ENCODE measurements around the gene FBRS.
"Not testable (repeated sequence)": the region's sequence is repeated elsewhere in the genome, so short reads cannot be mapped to it uniquely, and the experiment has no call there.

FBRS gene

DNA sequence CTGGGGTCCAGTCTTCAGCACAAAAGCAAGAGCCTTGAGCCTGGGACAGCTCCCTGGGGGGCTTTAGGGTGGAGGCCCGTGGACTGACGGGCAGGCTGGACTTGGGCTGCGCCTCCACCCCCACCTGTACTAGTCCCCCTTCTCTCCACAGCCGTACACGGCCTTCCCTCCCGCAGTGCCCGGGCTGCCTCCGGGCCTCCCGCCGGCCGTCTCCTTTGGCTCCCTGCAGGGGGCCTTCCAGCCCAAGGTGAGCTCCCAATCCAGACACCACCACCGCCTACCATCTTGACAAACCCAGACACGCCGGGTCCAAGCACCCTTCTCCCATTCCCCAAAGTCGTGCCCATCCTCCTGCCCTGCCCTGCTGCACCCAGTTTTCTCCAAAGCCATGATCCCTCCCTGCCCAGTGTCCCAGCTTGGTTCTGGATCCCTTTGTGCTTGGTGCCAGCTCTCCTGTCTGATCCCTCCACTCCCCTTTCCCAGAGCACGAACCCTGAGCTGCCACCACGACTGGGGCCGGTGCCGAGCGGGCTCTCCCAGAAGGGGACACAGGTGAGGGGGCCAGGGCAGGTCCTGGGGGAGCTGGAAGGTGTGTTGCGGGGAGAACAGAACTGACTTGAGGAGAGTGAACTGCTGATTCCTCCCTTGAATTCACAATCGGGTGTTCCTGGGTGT lies 7.1 kb downstream of the FBRS start:
- no peak for DNase-seq (ENCODE audit: low spot score)

GRCh38 chr16:30665830-30666190 lies 7.6 kb downstream of the FBRS start:
- no peak for DNase-seq (ENCODE audit: low spot score)

DNA sequence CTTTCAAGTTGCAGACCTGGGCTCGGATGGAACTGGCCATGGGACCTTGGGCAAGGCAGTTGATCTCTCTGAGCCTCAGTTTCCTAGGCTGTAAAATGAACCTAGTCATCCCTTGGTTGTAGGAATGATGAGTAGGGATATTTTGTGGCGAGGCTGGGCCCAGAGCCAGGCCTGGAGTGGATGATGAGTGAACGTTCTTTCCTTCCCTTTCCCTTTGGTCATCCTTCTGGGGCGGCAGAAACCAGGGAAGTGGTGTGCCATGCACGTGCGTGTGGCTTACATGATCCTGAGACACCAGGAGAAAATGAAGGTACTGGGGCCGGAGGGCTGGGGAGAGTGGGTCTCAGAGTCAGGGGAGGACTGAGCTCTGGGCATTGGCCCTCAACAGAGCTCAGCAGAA lies 8.4 kb downstream of the FBRS start:
- no peak for DNase-seq (ENCODE audit: low spot score)

DNA sequence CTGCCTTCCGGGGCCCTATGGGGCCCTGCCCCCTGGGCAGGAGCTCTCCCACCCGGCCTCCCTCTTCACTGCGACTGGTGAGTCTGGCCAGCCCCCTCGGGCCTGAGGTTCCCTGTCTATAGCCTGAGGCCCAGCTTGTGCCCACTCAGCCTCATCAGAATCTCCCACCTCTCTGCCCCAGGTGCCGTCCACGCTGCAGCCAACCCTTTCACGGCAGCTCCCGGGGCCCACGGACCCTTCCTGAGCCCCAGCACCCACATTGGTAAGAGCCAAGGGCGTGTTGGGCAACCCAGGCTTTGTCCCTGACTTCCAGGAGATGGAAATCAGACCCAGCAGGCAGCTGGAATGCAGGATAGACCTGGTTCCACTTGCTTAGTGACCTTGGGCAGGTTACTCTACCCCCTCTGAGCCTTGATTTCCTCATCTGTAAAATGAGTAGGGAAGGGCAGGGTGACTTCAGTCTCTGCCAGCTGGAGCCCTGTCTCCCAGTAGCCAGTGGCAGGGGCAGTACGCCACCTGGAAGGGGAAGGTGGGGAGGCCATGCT lies 9.2 kb downstream of the FBRS start:
- DNase-seq (ENCODE audit: low spot score), result no peak

GRCh38 chr16:30668393-30668792 lies 10.2 kb downstream of the FBRS start:
- no peak for DNase-seq (ENCODE audit: low spot score)

GRCh38 chr16:30669026-30669902 lies 11.0 kb downstream of the FBRS start:
- DNase-seq (ENCODE audit: low spot score), result no peak

- no peak for DNase-seq (ENCODE audit: low spot score)
These were observed 11.9 kb downstream of the FBRS start for GRCh38 chr16:30669903-30670824.

- DNase-seq (ENCODE audit: low spot score), result no peak
These were observed 16.9 kb downstream of the FBRS start for GRCh38 chr16:30675143-30675542.

DNA sequence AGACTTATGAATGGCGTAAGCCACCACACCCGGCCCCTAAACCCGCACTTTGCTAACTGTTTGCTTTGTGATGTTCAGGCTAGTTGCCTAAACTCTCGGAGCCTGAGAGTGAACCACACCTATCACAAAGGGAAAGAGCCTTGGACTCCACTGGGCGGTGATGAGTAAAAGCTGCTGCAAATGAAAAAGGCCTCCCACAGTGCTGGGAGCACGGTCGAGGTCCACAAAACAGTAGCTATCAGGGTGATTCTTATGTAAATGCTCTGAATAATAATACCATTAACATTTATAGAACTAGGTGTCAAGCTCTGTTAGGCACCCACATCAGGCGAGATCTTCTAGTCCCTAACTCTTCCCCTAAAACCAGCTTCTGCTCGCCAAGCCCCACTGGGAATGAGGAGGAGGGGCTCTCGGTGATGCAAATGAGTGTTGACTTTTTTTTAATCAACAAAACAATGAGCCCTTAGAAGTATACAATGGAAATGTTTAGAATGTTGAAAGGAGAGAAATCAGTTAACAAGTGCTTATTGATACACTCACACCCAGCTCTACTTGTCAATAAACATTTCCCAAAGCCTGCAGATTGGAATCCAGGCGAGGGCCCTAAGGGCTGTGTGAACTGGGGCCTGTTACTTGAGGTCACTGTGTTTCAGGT lies 19.8 kb downstream of the FBRS start:
- peak; percentile 34 for DNase-seq (ENCODE audit: low spot score)

GRCh38 chr16:30678586-30678970 lies 20.3 kb downstream of the FBRS start:
- peak; percentile 55 for DNase-seq (ENCODE audit: low spot score)

DNA sequence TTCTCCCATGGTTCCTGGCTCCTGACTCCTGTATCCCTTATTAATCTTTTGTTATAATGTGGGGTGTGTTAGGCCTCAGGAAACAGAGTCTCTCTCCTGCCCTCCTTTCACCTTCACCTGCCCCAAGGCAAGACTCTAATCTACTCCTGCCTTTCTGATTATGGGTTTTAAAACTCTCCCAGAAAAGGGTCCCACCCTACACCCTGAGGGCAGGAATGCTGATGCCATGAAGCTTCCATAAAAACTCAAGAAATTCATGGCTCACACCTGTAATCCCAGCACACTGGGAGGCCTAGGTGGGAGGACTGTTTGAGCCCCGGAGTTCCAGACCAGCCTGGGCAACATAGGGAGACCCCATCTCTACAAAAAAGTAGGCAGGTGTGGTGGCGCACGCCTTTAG lies 22.1 kb downstream of the FBRS start:
- DNase-seq (ENCODE audit: low spot score), result no peak

GRCh38 chr16:30688701-30689100 lies 30.5 kb downstream of the FBRS start:
- DNase-seq (ENCODE audit: low spot score), result no peak

GRCh38 chr16:30691907-30692306 lies 33.7 kb downstream of the FBRS start:
- no peak for DNase-seq (ENCODE audit: low spot score)

DNA sequence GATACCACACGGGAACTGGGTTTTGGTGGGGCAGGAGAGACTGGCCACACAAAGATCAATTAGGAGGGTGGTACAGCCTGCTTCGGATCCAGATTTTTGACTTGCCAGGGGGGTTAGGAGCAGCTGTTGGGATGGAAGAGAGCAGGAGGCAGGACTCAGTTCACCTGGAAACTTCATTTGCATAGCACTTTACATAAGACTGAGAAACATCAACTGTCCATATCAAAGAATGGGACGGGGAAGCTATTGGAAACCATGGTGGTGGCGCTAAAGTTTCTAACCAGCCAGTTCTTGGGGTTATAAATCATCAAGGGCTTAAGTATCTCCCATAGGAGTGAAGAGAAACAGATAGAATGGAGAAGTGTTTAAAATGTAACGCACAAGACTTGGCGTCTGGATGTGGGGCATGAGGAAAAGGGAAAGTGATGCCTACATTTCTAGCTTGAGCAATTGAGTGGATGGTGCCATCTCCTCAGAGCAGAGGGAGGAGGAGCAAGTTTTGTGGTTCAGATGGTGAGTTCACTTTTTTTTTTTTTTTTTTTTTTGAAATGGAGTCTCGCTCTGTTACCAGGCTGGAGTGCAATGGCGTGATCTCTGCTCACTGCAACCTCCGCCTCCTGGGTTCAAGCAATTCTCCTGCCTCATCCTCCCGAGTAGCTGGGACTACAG lies 34.3 kb downstream of the FBRS start:
- no peak for DNase-seq (ENCODE audit: low spot score)

DNA sequence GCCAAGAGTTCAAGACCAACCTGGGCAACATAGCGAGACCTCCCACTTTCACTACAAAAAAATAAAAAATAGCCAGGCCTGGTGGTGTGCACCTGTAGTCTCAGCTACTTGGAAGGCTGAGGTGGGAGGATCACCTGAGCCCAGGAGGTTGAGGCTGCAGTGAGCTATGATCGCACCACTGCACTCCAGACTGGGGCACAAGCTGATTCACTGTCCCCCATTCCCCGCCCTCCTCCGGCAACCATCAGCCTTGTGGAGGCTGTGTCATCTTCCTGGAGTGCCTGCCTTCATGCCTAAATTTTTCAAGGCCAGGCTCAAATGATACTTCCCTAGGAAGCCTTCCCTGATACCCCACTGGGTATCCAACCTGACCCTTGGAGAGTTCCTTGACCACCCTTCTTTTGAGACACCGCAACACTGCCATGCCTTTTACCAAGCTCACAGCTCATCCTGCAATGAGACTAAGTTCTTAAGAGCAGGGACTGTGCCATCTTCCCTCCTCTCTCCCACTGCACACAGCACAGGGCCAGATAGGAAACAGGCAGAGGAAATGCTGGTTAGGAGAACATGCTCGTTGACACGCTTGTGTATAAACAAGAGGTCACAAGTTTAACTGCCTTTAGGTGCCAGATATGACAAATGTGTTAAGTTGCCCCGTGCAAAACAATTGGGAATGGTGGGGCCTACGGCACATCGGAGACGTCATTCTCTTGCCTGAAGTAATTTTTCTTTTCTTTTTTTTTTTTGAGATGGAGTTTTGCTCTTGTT lies 36.9 kb downstream of the FBRS start:
- no peak for DNase-seq (ENCODE audit: low spot score)

GRCh38 chr16:30696646-30697045 lies 38.4 kb downstream of the FBRS start:
- DNase-seq (ENCODE audit: low spot score), result not testable (repeated sequence)

DNA sequence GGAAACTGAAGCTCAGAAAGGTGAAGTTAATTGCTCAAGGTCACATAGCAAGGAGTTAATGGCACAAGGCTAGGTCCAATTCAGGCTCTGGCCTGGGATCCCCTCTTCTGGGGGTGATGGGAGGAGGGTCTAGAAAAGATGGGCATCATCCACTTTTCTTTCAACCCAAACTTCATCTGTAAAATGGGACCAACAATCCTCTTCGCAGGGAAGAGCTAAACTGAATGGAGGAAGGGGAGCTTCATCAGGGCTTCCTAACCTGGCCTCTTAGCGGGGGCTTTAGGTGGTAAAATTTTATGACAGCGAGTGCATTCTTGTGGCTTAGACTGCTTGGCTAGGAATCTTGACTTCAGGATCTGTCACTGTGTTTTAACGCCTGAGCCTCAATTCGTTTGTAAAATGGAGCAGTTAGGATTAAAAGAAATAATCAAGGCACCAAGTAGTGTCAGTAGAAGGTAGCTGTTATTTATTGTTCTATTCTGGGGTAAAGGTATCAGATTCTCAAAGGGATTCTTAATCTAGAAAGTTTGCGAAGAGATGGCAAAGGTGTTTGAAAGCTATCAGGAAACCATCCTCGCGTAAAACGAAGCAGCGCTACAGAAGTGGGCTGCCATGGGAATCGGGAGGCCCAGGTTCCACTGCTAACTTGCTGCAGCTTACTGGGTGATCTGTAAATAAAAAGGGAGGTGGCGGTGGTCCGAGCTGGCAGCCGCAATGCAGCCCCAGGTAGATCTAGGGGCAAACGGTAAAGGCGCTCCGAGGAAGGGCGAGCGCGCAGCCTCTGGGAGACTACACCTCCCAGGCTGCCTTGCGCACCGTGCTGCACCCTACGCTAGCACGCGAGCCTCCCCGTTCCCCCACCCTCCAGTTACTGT lies 39.3 kb downstream of the FBRS start:
- no peak for DNase-seq (ENCODE audit: low spot score)

- DNase-seq (ENCODE audit: low spot score), result peak; percentile 97
These were observed 40.0 kb downstream of the FBRS start for GRCh38 chr16:30698139-30698815.
